ENCODE results near the gene JPH2. TPM values are rescaled to one million over a fixed set of nuclear protein-coding genes. Genes with fewer than 3 reads are reported as not detected.

Gene JPH2
- total and polyA plus RNA-seq, 2 of the 4 experiments (the other 2 are of a cell fraction), result 0.44 to 0.54 TPM

- Histone ChIP-seq H3K79me1 (ENCODE audit: low read depth in 1 of 2, low read length in 2 of 2) (no peaks in the 10 kb centered on the region), H2AK9ac (replicated peaks; ENCODE audit: low read depth, low read length, poor library complexity) (no peak overlapping the region), H2AK5ac (ENCODE audit: low read depth, low read length) (0 out of 2 replicates have a peak overlapping the region, but pooled peaks have one; percentile 5), H2BK15ac (ENCODE audit: low read depth, low read length) (no peak overlapping the region), H4K91ac (ENCODE audit: insufficient read depth, low read depth, low read length) (no peak overlapping the region), H3K36me3 (ENCODE audit: control insufficient read depth, insufficient read depth, low read length) (no peaks in the 10 kb centered on the region), H2BK20ac (ENCODE audit: low read depth, low read length) (no peak overlapping the region), H3K56ac (ENCODE audit: extremely low read depth, insufficient read depth, low read length) (no peak overlapping the region), H4K5ac (ENCODE audit: low read depth, low read length) (no peak overlapping the region), H2BK5ac (ENCODE audit: low read depth, low read length, poor library complexity, severe bottlenecking) (no peak overlapping the region), H4K8ac (ENCODE audit: low read depth in 2 of 2, low read length in 2 of 2) (no peak overlapping the region), H3K4me2 (ENCODE audit: low read depth, low read length) (no peak overlapping the region), H4K20me1 (ENCODE audit: insufficient read depth, low read length) (no peaks in the 10 kb centered on the region), H3K14ac (replicated peaks; ENCODE audit: low read depth, low read length) (no peak overlapping the region), H3K27me3 (ENCODE audit: control insufficient read depth, insufficient read depth, low read length) (peaks cover 7% of the 10 kb centered on the region; the same call in 1 of the 2 replicates), H2BK120ac (ENCODE audit: low read depth, low read length) (no peak overlapping the region), H3K9ac (ENCODE audit: low read depth, low read length) (no peak overlapping the region), H3K27ac (ENCODE audit: insufficient read depth, low read length) (no peak overlapping the region), H3K18ac (ENCODE audit: low read depth, low read length) (no peak overlapping the region), H3K9me3 (ENCODE audit: control insufficient read depth, insufficient read depth, low read length) (no peaks in the 10 kb centered on the region), H3K4ac (ENCODE audit: low read depth, low read length) (no peak overlapping the region), H3K23ac (ENCODE audit: low read depth, low read length) (no peak overlapping the region), H2AFZ (replicated peaks; ENCODE audit: low read length, poor library complexity) (no peak overlapping the region), H3K4me3 (ENCODE audit: insufficient read depth, low read depth, low read length) (no peak overlapping the region), H3K9me1 (ENCODE audit: insufficient read depth, low read length) (peaks cover 3% of the 10 kb centered on the region; the same call in 1 of the 2 replicates), H3K4me1 (ENCODE audit: control insufficient read depth, insufficient read depth, low read length) (peaks cover 10% of the 10 kb centered on the region)
- 60% methylated on average over 1 of the region's 10 CpGs; no CpG with 5 or more reads in 1 of the 2 experiments for WGBS, 2 experiments (ENCODE audit: extremely low coverage in 2 of 2, insufficient read length in 1 of 2)
- no TSS peak for BruUV-seq (replicated peaks)
- no peak for TF ChIP-seq RFX5 (IDR thresholded peaks at IDR 0.05; ENCODE audit: low read depth, low read length)
- no peak for TF ChIP-seq MAFK (IDR thresholded peaks at IDR 0.05; ENCODE audit: low read depth, low read length)
- no peak for TF ChIP-seq MXI1 (IDR thresholded peaks at IDR 0.05; ENCODE audit: borderline replicate concordance, low read depth, low read length)
- no peak for TF ChIP-seq USF2 (IDR thresholded peaks at IDR 0.05; ENCODE audit: low read depth, low read length)
- TF ChIP-seq CHD1 (IDR thresholded peaks at IDR 0.05; ENCODE audit: low read depth, low read length), result no peak
- TF ChIP-seq MAZ (IDR thresholded peaks at IDR 0.05; ENCODE audit: borderline replicate concordance, low read depth, low read length), result no peak
- dilution Hi-C loops (cut with HindIII; ENCODE audit: low sequenced_read_pairs, unreplicated experiment), result no loop called here
- in situ Hi-C loops (cut with MboI; ENCODE audit: low sequenced_read_pairs), result no loop called here
- intact Hi-C loops (cut with micrococcal nuclease), result no loop called here
- ChIA-PET CTCF (no interaction called here), POLR2A (ENCODE audit: unreplicated experiment) (no interaction called here)
- DNase-seq (no peak), ATAC-seq (ENCODE audit: low read depth) (no peak)
Observed at GRCh38 chr20:44143936-44144335, 43.1 kb downstream of the JPH2 start.
